Astrocyte (in vitro differentiated cells and primary cell): ENCODE measurements around the gene APOB. TPM values are rescaled to one million over a fixed set of nuclear protein-coding genes. Genes with fewer than 3 reads are reported as not detected.

Experiments
- DNase-seq: peaks from one replicate; pipeline ENCODE4 v3.0.0-alpha.2; 2010; ENCODE audit warnings: low read depth
- FAIRE-seq: peaks from 2 replicates; lab custom pipeline; 2011; peaks lifted over from hg19 to GRCh38; lab: Jason Lieb, UNC
- H2AFZ ChIP-seq: 2 replicates; pipeline ENCODE4 v1.6.0; 2012; ENCODE audit warnings: low read depth, low read length, inconsistent platforms
- H3K27ac ChIP-seq: 2 replicates; pipeline ENCODE4 v1.5.1; 2011; ENCODE audit warnings: low read depth, low read length, inconsistent platforms
- H3K27me3 ChIP-seq: 2 replicates; pipeline ENCODE4 v1.6.0; 2011; ENCODE audit warnings: low read length, inconsistent platforms; ENCODE audit not compliant: insufficient read depth
- H3K36me3 ChIP-seq: 2 replicates; pipeline ENCODE4 v1.5.1; 2011; ENCODE audit warnings: low read length, inconsistent platforms; ENCODE audit not compliant: insufficient read depth
- H3K4me1 ChIP-seq: 2 replicates; pipeline ENCODE4 v1.5.1; 2011; ENCODE audit warnings: low read length, inconsistent platforms; ENCODE audit not compliant: insufficient read depth
- H3K4me2 ChIP-seq: 2 replicates; pipeline ENCODE4 v1.6.0; 2012; ENCODE audit warnings: low read length, inconsistent platforms
- H3K4me3 ChIP-seq: 2 replicates; pipeline ENCODE4 v1.5.1; 2011; ENCODE audit warnings: low read depth, mild to moderate bottlenecking, low read length, inconsistent platforms; ENCODE audit not compliant: insufficient read depth
- H3K79me2 ChIP-seq: 2 replicates; pipeline ENCODE4 v1.6.0; 2012; ENCODE audit warnings: mild to moderate bottlenecking, low read length, inconsistent platforms; ENCODE audit not compliant: insufficient read depth
- H3K9ac ChIP-seq: 2 replicates; pipeline ENCODE4 v1.6.0; 2012; ENCODE audit warnings: mild to moderate bottlenecking, low read length, inconsistent platforms
- H3K9me3 ChIP-seq: 2 replicates; pipeline ENCODE4 v1.5.1; 2012; ENCODE audit warnings: low read depth, mild to moderate bottlenecking, low read length, inconsistent platforms; ENCODE audit not compliant: insufficient read depth
- H4K20me1 ChIP-seq: 2 replicates; pipeline ENCODE4 v1.6.0; 2012; ENCODE audit warnings: low read length, inconsistent platforms; ENCODE audit not compliant: insufficient read depth
- H3K27ac Mint-ChIP-seq: one replicate; pipeline ENCODE4 v1.8.0; 2021; ENCODE audit warnings: mild to moderate bottlenecking, mixed read lengths; ENCODE audit not compliant: unreplicated experiment
- H3K27me3 Mint-ChIP-seq: one replicate; pipeline ENCODE4 v1.8.0; 2021; ENCODE audit warnings: low read depth, mixed read lengths; ENCODE audit not compliant: unreplicated experiment
- H3K36me3 Mint-ChIP-seq: one replicate; pipeline ENCODE4 v1.8.0; 2021; ENCODE audit warnings: low read depth, mixed read lengths; ENCODE audit not compliant: unreplicated experiment
- H3K4me1 Mint-ChIP-seq: one replicate; pipeline ENCODE4 v1.8.0; 2021; ENCODE audit warnings: low read depth, mixed read lengths; ENCODE audit not compliant: unreplicated experiment
- H3K4me3 Mint-ChIP-seq: one replicate; pipeline ENCODE4 v1.8.0; 2021; ENCODE audit warnings: mild to moderate bottlenecking, moderate library complexity, mixed read lengths; ENCODE audit not compliant: unreplicated experiment
- H3K9me3 Mint-ChIP-seq: one replicate; pipeline ENCODE4 v1.8.0; 2021; ENCODE audit warnings: mild to moderate bottlenecking, mixed read lengths; ENCODE audit not compliant: unreplicated experiment
- EZH2 ChIP-seq: IDR thresholded peaks from 2 replicates; pipeline ENCODE4 v1.6.1; 2012; ENCODE audit warnings: mild to moderate bottlenecking, low read length, inconsistent platforms; ENCODE audit not compliant: insufficient read depth
- total RNA-seq: library from RNA; stranded (reverse); gene quantifications from 2 replicates; pipeline ENCODE4 v1.2.1, GENCODE V29; 2021
- TF ChIP-seq, protein P1 (sequence below): IDR thresholded peaks from 2 replicates; pipeline ENCODE4 v1.5.1; 2011; ENCODE audit warnings: low read depth, mild to moderate bottlenecking, inconsistent platforms, low read length, moderate library complexity; ENCODE audit not compliant: insufficient read depth

The APOB gene
- total RNA-seq, 1 donor from 2014 or later: 0.05 TPM

DNA sequence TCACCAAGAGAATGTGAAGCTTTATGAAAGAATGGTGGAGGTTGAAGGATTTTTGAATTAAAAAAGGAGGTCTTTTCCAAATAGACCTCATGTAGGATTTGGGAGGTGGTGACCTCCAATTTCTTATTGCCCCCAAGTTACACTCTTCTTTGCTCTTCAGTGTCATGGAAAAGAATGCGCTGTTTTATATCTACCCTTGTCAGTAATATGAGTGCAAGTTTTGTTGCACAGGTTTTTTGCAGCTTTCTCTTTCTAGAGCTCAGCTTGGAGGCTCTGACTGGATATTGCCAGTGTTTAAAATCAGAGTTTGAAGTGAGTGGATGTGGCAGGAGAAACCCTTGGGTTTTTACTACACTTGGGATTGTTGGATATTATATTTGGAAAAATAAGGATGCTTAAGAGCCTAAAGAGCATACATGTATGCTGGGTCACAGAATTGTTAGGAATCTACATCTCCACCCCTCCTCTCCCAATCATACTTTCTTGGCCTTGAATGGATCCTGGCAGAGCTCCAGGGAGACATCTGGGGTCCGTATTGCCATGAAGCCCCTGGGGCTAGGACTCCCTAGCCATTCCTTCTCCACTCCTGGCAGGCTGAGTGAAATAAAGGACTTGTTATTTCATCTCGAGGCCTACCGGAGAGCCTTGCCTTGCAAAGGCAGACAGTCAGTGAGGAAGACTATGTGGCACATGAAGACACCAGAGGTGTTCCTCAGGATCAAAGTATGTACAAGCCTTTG is 43.8 kb downstream of the APOB start:
- no peak overlapping the region for H3K4me3 ChIP-seq
- no peaks in the 10 kb centered on the region for H3K36me3 Mint-ChIP-seq
- no peak overlapping the region for H3K4me3 Mint-ChIP-seq
- FAIRE-seq (no peak), DNase-seq (no peak)
- H3K9me3 ChIP-seq: no peaks in the 10 kb centered on the region
- no peak overlapping the region for H3K27ac Mint-ChIP-seq
- no peaks in the 10 kb centered on the region for H3K4me1 ChIP-seq
- no peak overlapping the region for H2AFZ ChIP-seq
- no peaks in the 10 kb centered on the region for H3K4me1 Mint-ChIP-seq
- H3K27me3 Mint-ChIP-seq: peaks cover 10% of the 10 kb centered on the region
- H3K79me2 ChIP-seq: no peaks in the 10 kb centered on the region
- no peak overlapping the region for H3K27ac ChIP-seq
- H3K4me2 ChIP-seq: no peak overlapping the region
- H4K20me1 ChIP-seq: no peaks in the 10 kb centered on the region
- no peaks in the 10 kb centered on the region for H3K36me3 ChIP-seq
- TF ChIP-seq EZH2: no peak
- TF ChIP-seq, protein P1, sequence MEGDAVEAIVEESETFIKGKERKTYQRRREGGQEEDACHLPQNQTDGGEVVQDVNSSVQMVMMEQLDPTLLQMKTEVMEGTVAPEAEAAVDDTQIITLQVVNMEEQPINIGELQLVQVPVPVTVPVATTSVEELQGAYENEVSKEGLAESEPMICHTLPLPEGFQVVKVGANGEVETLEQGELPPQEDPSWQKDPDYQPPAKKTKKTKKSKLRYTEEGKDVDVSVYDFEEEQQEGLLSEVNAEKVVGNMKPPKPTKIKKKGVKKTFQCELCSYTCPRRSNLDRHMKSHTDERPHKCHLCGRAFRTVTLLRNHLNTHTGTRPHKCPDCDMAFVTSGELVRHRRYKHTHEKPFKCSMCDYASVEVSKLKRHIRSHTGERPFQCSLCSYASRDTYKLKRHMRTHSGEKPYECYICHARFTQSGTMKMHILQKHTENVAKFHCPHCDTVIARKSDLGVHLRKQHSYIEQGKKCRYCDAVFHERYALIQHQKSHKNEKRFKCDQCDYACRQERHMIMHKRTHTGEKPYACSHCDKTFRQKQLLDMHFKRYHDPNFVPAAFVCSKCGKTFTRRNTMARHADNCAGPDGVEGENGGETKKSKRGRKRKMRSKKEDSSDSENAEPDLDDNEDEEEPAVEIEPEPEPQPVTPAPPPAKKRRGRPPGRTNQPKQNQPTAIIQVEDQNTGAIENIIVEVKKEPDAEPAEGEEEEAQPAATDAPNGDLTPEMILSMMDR: no peak
- H3K27me3 ChIP-seq: no peaks in the 10 kb centered on the region
- no peak overlapping the region for H3K9ac ChIP-seq
- H3K9me3 Mint-ChIP-seq: no peaks in the 10 kb centered on the region

DNA sequence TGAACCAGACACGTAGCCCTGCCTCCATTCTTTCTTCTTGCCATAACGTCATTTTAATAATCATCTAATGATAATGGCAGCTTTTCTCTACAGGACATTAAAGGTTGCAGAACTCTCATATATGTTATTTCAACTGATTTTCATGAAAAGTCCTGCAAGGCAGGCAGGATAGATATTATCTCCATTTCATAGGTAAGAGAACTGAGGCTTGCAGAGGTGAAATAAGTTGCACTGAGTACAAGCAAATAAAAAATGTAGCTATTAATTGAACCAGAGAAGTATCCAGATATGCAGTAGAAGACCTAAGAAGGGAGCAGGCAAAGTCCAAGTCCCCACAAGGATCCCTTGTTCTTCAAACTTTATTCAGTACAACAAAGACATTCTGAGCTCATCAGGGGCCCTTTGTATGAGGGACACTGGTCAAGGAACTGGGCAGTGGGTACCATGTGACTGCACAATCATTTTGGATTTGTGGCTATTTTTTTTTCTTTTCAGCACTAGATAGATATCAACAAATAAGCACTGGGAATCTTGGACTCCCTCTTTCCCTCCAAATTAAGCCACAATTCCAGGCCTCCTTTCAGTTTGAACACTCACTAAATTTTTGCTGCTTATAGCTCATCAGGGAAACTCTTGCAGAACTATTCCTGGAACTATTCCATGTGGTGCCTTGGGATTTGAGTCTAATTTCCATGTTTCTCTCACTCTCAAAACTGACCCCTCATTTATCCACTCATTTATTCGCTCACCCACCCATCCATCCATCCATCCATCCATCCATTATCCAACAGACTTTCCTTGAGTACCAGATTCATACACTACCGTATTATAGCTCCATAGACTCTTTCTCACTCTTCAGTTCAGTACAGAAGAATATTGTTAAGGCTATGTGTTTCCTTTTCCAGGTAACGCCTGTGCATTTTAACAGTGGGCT is 44.6 kb downstream of the APOB start:
- Histone ChIP-seq H3K9ac (no peak overlapping the region), H3K9me3 (peaks cover under 1% of the 10 kb centered on the region), H3K79me2 (no peaks in the 10 kb centered on the region), H3K4me3 (no peak overlapping the region), H4K20me1 (no peaks in the 10 kb centered on the region), H3K27me3 (no peaks in the 10 kb centered on the region), H2AFZ (no peak overlapping the region), H3K4me1 (no peaks in the 10 kb centered on the region), H3K27ac (no peak overlapping the region), H3K36me3 (no peaks in the 10 kb centered on the region), H3K4me2 (no peak overlapping the region)
- H3K4me1 Mint-ChIP-seq: no peaks in the 10 kb centered on the region
- no peak overlapping the region for H3K4me3 Mint-ChIP-seq
- FAIRE-seq (no peak), DNase-seq (no peak)
- H3K36me3 Mint-ChIP-seq: no peaks in the 10 kb centered on the region
- no peak for TF ChIP-seq EZH2
- TF ChIP-seq, protein P1: no peak
- H3K9me3 Mint-ChIP-seq: peaks cover 1% of the 10 kb centered on the region
- no peak overlapping the region for H3K27ac Mint-ChIP-seq
- peaks cover 10% of the 10 kb centered on the region for H3K27me3 Mint-ChIP-seq
